ENCODE data around the gene WFIKKN1. TPM values are rescaled to one million over a fixed set of nuclear protein-coding genes. Genes with fewer than 3 reads are reported as not detected.

Gene WFIKKN1
- total RNA-seq, 1 donor from 2014 or later = 0.35 TPM

DNA sequence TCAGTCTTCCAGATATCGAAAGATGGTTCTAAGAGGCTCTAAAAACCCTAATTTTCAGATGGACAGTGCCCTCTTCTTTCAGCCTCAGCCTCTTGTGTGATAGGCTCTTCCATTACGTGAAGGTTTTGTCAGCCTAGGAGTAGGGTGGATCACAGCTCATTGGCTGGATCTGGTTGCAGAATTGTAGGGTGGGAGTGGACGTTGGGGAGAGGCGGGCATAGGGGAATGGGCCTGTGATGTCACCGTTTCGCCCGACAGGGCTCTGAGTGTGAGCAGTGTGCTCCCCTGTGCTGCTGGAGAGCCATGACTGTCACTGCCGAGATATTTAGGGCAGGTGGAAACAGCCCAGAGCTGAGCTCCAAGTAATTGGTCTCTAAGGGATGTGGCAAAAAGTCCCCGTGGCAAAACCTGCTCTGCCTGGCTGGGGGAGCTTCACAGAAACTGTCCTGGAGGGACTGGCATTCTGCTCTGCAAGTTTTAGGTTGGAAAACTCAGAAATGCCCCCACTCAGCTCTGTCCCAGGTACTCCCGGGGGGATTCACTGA is 6.2 kb upstream of the WFIKKN1 start:
- no peak for DNase-seq (ENCODE audit: low read depth)

DNA sequence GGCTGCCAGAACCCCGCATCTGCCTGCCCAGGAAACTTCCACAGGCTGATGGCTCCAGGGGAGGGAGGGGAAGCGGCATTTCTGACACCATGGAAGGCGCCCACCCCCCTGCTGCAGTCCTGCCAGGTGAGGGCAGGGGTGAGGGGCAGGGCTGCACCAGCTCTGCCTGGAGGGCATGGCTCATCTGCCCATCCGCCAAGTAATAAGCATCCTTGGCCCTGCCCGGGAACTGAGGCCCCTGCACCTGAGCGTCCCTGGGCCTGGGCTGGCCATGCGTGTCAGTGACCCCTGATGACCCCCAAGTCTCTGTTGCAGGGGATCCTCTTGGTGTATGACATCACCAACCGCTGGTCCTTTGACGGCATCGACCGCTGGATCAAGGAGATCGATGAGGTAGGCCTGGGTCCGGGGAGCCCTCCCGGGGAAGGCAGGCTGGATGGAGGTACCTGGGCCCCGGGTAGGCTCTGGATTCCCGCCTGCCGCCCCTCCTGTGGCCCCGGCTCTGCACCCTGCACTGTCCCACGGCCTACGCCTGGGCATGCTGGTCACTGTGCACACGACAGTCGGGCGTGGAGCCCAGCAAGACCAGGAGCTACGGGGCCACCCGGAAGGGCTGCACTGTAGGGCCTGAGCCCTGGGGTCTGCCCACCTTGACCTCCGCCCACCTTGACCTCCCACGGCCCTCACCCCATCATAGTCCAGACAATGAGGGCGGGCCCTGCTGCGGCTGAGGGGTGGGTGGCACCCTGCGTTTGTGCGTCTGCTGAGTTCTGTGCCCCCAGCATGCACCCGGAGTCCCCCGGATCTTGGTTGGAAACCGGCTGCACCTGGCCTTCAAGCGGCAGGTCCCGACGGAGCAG is 5.4 kb upstream of the WFIKKN1 start:
- no peak for DNase-seq (ENCODE audit: low read depth)

DNA sequence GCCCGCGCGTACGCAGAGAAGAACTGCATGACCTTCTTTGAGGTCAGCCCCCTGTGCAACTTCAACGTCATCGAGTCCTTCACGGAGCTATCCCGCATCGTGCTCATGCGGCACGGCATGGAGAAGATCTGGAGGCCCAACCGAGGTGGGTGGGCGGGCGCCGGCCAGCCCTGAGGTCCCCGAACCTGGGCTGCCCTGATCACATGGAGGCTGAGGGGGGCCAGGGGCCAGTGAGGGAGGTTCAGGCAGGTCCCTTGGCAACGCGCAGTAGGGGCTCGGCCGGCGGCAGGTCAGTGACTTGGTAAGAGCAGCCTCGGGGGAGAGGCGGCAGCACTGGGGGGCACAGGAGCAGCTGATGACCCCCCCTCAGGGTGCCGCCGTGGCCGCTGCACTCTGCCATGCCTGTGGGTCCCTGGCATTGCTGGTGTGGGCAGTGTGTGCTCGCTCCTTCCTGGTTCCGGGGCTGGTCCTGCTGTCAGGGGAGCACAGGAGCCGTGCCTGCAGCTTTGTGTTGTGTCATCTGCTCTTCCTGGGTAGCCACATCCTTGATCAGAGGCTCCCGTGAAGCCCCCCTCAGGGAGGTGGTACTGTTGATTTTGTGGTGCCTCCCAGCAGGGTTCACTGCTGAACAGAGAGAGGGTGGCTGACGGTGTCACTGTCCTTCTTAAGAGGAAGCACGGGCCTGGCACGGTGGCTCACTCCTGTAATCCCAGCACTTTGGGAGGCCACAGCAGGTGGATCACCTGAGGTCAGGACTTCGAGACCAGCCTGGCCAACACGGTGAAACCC is 4.6 kb upstream of the WFIKKN1 start:
- DNase-seq (ENCODE audit: low read depth) = no peak

DNA sequence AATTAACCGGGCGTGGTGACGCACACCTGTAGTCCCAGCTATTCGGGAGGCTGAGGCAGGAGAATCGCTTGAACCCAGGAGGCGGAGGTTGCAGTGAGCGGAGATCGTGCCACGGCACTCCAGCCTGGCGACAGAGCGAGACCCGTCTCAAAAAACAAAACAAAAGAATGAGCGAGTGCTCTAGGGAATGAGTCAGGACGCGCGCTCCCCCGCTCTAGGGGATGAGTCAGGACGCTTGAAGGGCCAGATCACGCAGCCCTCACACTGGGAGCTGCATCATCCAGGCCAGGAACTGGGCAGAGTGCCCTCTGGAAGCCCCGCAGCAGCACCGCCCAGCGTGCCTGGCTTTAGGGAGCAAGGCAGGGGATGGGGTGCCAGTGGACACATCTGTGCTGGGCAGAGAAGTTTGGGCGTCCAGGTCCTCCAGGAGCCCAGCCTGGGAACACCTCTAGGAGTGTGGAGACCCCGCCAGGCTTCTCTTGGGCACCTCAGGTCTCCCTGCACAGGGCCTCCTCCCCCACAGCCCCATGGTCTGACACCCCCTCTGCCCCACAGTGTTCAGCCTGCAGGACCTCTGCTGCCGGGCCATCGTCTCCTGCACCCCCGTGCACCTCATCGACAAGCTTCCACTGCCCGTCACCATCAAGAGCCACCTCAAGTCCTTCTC is 3.9 kb upstream of the WFIKKN1 start:
- peak; percentile 88 for DNase-seq (ENCODE audit: low read depth)

DNA sequence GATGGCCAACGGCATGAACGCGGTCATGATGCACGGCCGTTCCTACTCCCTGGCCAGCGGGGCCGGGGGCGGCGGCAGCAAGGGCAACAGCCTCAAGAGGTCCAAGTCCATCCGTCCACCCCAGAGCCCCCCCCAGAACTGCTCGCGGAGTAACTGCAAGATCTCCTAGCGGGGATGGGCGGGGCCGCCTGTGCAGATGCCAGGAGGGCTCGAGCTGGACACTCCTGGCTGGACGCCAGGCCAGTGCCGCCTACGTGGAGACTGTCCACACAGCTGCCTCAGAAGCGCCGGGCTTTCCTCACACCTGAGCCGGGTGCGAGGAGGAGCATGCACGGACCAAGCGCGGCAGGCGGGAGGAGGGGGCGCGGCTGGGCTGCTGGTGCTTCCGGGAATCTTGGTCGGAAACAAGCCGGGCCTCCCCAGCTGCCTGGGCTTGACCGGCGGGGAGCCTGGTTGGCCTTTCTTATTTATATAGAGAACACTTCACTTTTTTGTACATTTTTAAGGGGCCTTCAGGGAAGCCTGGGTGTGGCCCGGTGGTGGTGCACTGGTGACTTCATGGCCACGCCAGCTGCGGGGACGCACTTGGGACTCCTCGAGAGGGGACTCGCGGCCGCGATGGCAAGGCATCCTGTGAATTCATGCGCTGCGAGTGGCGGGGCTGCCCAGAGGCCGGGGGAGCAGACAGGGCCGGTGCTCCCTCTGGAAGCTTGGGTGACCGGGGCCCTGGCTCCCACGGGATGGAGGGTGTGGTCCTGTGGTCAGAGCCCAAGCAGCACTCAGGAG is 3.1 kb upstream of the WFIKKN1 start:
- peak; percentile 63 for DNase-seq (ENCODE audit: low read depth)

DNA sequence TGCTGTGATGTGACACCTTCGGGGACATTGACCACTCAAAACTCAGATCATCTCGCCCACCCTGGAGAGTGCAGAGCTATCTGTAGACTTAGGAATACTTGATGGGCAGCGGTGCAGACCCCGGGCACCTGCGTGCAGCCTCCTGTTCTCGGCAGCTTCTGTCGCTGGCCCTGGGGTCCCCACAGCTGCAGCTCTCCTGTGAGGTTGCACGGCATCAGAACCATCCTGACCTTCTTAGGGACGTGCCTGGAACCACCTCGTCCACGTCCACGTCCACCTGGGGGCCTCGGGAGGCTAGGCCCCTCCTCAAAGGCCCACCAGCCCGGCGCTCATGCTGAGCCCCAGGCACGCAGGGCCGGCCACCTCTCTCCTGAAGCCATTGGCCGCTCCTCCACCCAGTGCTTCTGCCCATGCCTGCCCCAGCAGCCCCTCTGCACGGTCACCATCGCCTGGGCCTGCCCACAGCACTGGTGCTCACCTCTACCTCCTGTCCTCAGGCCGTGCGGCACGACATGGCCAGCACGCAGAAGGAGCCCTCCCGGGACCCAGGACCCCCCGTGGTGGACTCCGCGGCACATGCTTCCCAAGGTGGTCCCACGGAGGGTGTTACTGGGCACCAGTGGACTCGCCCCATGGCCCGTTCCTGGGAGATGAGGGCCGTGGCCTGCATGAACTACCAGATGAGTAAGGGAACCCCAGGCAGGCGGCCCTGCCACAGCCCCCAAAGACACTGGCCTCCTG is 2.3 kb upstream of the WFIKKN1 start:
- DNase-seq (ENCODE audit: low read depth) = no peak

DNA sequence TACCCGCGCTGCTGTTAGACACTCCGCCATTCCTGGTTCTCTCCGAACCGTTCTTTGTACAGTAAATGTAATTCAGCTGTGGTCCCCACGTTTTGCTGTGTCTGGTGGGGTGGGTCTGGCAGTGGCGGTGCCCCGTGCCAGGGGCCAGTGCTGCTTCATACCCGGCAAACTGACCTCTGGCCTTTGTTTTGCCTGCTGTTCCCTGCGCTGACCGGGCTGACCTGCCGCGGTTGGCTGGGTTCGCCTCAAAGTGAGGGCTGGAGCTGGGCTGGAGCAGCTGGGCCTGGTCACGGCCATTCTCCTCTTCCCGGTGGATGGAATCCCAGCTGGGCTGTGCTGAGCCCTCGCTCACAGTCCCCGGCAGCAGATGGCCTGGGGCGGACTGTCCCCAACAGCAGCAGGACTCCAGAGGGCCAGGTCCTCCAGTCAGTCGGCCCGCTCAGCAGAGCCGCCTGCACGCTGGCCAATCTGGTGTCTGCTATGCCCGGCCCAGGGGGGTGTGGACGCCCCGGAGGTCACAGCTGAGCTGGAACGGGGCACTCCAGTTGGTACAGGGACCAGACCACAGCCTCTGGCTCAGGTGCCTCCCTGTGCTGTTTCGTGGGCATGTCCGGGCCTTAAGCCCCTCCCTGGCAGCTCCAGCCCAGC is 1.5 kb upstream of the WFIKKN1 start:
- DNase-seq (ENCODE audit: low read depth) = no peak

DNA sequence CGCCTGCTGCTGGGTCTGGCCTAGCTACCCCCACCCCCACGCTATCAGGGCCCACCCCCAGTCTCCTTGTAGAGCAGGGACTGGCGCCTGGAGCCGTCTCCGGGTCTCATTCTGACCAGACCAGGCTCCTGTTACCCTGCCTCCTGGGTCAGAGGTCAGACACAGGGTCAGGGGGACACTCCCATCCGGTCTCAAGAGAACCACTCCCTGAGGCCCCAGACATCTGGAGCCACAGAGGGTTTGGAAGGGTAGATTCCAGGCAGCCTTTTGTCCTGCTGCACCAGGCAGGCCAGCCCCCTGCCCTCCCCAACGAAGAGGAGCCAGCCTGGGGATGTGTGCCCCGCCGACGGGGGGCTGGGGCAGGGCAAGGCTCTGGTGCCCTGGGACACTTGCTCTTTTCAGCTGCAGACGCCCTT is 944 bp upstream of the WFIKKN1 start:
- DNase-seq (ENCODE audit: low read depth) = no peak

DNA sequence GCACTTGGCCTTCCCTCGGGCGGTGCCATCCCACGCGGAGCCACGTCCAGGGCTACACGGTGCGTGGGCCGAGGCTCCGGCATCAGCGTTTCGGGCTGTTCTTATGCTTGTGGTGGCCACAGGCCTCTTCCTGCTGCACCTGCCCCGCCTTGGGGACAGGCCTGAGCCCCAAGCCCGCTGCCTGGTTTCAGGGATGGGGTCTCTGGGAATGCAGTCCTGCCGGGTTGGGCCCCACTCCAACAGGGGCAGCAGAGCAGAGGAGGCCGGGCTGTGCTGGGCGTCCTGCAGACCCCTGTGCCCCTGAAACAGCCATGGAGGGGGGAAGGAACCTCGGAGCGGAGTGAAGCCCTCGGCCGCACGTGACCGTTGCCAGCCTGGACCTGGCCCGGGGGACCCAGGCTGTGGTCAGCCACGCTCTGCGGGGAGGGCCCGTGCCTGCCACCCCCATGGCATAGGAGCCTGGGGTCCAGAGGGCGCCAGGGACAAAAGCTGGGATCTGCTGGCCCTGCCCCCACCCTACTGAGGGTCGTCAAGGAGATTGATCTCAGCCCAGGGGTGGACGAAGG is 453 bp upstream of the WFIKKN1 start:
- no peak for DNase-seq (ENCODE audit: low read depth)

DNA sequence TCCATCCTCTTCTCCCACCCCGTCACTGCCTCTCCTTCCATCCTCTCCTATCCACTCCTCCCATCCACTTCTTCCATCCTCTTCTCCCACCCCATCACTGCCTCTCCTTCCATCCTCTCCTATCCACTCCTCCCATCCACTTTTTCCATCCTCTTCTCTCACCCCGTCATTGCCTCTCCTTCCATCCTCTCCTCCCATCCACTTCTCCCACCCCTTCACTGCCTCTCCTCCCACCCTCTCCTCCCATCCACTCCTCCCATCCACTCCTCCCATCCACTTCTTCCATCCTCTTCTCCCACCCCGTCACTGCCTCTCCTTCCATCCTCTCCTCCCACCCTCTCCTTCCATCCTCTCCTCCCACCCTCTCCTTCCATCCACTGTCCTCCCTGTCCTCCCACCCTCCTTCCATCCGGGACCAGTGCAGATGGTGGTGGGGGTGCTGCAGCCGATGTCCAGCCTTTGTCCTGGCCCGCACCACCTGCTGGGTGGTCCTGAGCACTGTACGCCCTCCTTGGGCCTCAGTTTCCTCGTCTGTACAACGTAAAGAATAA is 1.1 kb downstream of the WFIKKN1 start:
- DNase-seq (ENCODE audit: low read depth) = no peak

DNA sequence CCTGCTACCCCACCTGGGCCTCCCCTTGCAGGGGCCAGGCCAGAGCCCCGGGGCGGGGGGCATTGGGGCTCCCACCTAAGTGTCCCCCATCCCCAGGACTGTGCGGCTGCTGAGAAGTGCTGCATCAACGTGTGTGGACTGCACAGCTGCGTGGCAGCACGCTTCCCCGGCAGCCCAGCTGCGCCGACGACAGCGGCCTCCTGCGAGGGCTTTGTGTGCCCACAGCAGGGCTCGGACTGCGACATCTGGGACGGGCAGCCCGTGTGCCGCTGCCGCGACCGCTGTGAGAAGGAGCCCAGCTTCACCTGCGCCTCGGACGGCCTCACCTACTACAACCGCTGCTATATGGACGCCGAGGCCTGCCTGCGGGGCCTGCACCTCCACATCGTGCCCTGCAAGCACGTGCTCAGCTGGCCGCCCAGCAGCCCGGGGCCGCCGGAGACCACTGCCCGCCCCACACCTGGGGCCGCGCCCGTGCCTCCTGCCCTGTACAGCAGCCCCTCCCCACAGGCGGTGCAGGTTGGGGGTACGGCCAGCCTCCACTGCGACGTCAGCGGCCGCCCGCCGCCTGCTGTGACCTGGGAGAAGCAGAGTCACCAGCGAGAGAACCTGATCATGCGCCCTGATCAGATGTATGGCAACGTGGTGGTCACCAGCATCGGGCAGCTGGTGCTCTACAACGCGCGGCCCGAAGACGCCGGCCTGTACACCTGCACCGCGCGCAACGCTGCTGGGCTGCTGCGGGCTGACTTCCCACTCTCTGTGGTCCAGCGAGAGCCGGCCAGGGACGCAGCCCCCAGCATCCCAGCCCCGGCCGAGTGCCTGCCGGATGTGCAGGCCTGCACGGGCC is 1.9 kb downstream of the WFIKKN1 start:
- DNase-seq (ENCODE audit: low read depth) = no peak

DNA sequence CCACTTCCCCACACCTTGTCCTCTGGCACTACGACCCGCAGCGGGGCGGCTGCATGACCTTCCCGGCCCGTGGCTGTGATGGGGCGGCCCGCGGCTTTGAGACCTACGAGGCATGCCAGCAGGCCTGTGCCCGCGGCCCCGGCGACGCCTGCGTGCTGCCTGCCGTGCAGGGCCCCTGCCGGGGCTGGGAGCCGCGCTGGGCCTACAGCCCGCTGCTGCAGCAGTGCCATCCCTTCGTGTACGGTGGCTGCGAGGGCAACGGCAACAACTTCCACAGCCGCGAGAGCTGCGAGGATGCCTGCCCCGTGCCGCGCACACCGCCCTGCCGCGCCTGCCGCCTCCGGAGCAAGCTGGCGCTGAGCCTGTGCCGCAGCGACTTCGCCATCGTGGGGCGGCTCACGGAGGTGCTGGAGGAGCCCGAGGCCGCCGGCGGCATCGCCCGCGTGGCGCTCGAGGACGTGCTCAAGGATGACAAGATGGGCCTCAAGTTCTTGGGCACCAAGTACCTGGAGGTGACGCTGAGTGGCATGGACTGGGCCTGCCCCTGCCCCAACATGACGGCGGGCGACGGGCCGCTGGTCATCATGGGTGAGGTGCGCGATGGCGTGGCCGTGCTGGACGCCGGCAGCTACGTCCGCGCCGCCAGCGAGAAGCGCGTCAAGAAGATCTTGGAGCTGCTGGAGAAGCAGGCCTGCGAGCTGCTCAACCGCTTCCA is 2.7 kb downstream of the WFIKKN1 start:
- DNase-seq (ENCODE audit: low read depth) = no peak

DNA sequence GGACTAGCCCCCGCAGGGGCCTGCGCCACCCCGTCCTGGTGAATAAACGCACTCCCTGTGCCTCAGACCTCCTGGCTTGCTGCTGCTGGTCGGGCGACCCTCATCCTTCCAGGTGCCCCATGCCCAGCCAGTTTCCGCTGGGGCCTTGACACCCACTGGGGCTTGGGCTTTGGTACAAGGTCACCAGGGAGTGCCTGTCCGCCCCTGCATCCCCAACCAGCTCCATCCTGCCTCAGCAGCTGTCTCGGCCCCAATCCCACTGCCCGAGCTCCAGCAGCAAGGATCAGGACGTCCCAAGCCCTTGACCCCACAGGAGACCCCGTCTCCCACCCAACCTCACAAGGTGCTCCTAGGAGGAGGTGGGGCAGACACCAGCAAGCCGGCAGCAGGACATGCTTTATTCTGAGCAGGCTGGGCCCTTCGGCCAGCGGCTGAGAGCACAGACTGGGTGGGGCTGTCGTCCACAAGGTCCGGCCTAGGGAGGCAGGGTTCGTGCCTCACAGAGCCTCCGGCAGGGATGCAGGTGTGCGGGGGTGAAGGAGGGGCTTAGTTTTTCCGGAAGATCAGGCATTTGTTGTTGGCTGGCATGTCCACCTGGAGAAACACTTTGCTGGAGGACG is 3.4 kb downstream of the WFIKKN1 start:
- no peak for DNase-seq (ENCODE audit: low read depth)

DNA sequence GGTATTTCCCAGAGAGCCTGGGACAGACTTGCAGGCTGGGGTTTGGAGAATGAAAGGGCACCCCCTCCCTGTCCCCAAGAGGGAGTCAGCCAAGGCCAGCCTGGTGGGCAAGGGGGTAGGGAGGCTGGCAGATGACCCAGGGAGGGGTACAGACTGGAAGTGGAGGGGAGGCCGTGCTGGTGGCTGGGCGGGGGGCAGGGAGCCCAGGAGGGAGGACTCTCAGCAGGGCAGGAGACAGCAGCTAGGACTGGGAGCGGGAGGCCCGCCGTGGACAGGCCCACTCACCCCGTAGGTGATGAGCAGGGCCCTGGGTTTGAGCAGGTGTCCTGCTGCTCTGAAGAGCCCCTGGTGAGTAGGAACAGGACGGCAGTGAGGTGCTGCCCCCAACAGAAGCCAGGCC is 4.2 kb downstream of the WFIKKN1 start:
- DNase-seq (ENCODE audit: low read depth) = no peak

DNA sequence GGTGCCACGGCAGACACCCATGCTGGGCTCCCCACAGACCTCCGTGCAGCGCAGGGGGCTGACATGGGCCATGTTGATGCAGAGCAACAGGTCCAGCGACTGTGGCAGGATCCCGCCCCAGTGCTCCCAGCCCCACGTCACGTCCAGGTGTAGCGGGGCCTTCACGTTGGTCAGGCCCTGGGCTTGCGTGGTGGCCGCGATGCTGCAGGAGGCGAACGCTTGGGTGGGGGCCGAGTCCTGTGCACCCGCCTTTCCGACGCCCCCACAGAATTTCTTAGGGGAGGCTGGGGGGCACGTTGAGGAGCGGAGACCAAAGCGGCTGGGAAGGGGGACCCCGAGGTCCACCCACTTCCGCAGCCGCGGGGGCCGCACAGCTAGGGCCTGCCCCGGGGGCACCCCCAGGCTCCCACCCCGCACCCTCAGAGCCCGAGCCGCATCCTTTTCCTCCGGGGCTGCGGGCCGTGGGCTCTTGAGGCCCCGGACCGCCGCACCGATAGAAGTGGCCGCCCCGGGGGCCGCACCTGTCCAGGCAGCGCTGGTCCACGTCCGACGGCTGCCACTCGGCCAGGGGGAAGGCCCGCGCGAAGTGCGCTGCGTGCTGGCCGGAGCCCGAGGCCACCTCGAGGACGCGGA is 4.9 kb downstream of the WFIKKN1 start:
- no peak for DNase-seq (ENCODE audit: low read depth)

DNA sequence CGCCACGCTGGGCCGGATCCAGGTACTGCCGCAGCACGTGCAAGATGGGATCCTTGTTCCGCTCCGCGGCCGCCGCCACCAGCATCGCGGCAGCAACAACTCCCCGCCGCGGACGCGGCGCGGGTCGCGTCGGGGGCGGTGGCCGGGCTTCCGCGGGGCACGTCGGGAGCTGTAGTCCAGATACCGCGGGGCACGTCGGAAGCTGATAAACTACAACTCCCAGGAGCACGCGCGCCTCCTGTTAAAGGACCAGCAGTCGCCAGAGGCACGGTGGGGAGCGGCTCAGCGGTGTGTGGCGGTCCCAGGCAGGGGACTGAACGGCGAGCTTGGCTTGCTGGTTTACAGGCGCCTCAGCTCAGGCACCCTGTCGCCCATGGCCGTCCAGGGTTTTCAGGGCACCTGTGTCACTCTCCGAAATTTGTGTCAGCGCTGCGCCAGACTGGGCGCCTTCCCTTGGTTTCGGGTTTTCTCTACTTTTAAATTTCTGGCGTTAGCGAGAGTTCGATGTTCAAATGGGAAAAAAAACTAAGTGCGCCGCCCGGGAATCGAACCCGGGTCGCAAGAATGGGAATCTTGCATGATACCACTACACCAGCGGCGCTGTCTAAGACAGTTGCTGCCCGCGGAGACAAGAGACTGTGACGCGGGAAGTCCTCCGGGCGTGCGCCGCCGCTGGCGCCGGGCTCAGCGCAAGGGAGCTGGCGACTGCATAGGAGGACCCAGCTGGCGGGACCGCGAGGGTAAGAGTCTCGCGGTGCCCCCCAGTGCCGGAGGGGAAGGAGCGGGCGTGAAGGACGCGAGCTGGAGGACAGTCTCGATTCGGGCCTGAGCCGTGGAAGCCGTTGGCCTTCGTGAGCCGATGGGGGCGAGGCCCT is 5.7 kb downstream of the WFIKKN1 start, which contains the start of gene METTL26:
METTL26 (minus strand) TSS at position 100 of the 875 bp plus-strand sequence; CDS start at position 85, 15 bp downstream.
- DNase-seq (ENCODE audit: low read depth) = peak; percentile 84

Data from renal cortical epithelial cell (primary cell).